GM12878 (cell line): ENCODE measurements around the gene ANKRD13D. TPM values are rescaled to one million over a fixed set of nuclear protein-coding genes. Genes with fewer than 3 reads are reported as not detected.

Experiments
- ATAC-seq: fragments of 200-7000 bp; cut with Tn5 transposase; 3 replicates; pipeline ENCODE4 v1.9.1; 2020; ENCODE audit warnings: mild to moderate bottlenecking, moderate library complexity
- BruUV-seq: library from RNA; stranded (reverse); fragments of 400-500 nt; replicated peaks from 2 replicates; lab custom pipeline; 2021; lab: Mats Ljungman, UMichigan
- CTCF ChIA-PET: fragments of 300-600 bp; sonication (Branson Sonifier 250); formaldehyde crosslinking; extraction: SDS; loops from one replicate; lab custom pipeline; 2021; ENCODE audit warnings: inconsistent platforms; lab: Yijun Ruan, JAX
- POLR2A ChIA-PET: fragments of 350-600 bp; formaldehyde crosslinking; extraction: SDS; loops from one replicate; lab custom pipeline; 2021; ENCODE audit warnings: inconsistent platforms; lab: Charles Lee
- RAD21 ChIA-PET: fragments of 300-600 bp; sonication (Branson Sonifier 250); formaldehyde crosslinking; loops from one replicate; lab custom pipeline; 2023; ENCODE audit warnings: antibody characterized with exemption; ENCODE audit not compliant: unreplicated experiment; lab: Charles Lee
- SMC1A ChIA-PET: fragments of 300-600 bp; sonication (Branson Sonifier 250); formaldehyde crosslinking; loops from one replicate; lab custom pipeline; 2023; ENCODE audit not compliant: unreplicated experiment, uncharacterized antibody; lab: Charles Lee
- DNase-seq: peaks from one replicate; pipeline ENCODE4 v3.0.0-alpha.2; 2011; ENCODE audit warnings: low read depth, low spot score
- FAIRE-seq: peaks from 3 replicates; lab custom pipeline; 2011; peaks lifted over from hg19 to GRCh38; lab: Jason Lieb, UNC
- H2AFZ ChIP-seq: 2 replicates; pipeline ENCODE4 v1.6.0; 2011; ENCODE audit warnings: low read depth, low read length, control low read depth; ENCODE audit not compliant: control insufficient read depth
- H3K27ac ChIP-seq: 2 replicates; pipeline ENCODE4 v1.5.1; 2011; ENCODE audit warnings: control low read depth; ENCODE audit not compliant: control insufficient read depth, insufficient read depth
- H3K27me3 ChIP-seq, 2 experiments: replicated peaks in 1 of 2; 2 replicates each; pipeline versions ENCODE4 v1.6.0 to v1.6.1; 2011; ENCODE audit warnings: low read length in 1 of 2; ENCODE audit not compliant: control insufficient read depth in 2 of 2, insufficient read depth in 2 of 2
- H3K36me3 ChIP-seq, 2 experiments: 2 replicates each; pipeline ENCODE4 v1.5.1; 2011; ENCODE audit warnings: low read length in 1 of 2; ENCODE audit not compliant: control insufficient read depth in 2 of 2, insufficient read depth in 2 of 2
- H3K4me1 ChIP-seq: 2 replicates; pipeline ENCODE4 v1.6.1; 2011; ENCODE audit warnings: mild to moderate bottlenecking, low read length, moderate library complexity, mixed read lengths; ENCODE audit not compliant: control insufficient read depth, insufficient read depth
- H3K4me2 ChIP-seq: 2 replicates; pipeline ENCODE4 v1.6.0; 2011; ENCODE audit warnings: control low read depth; ENCODE audit not compliant: control insufficient read depth, insufficient read depth
- H3K4me3 ChIP-seq: fragments of 200-600 bp; sonication (generic); 2 replicates; pipeline ENCODE4 v1.5.1; 2016
- H3K79me2 ChIP-seq: 2 replicates; pipeline ENCODE4 v1.6.0; 2011; ENCODE audit warnings: low read length; ENCODE audit not compliant: control insufficient read depth, insufficient read depth
- H3K9ac ChIP-seq: 2 replicates; pipeline ENCODE4 v1.8.0; 2011; ENCODE audit warnings: low read length, control low read depth, mixed read lengths; ENCODE audit not compliant: control insufficient read depth, insufficient read depth
- H3K9me3 ChIP-seq: replicated peaks from 3 replicates; pipeline ENCODE4 v1.5.1; 2011; ENCODE audit warnings: mild to moderate bottlenecking, low read length; ENCODE audit not compliant: control insufficient read depth, insufficient read depth
- H4K20me1 ChIP-seq: 2 replicates; pipeline ENCODE4 v1.6.0; 2011; ENCODE audit not compliant: control insufficient read depth, insufficient read depth
- BRCA1 ChIP-seq: IDR thresholded peaks from 2 replicates; pipeline ENCODE4 v1.6.1; 2011; ENCODE audit warnings: low read depth, low read length, improper control_type of control experiment
- EGR1 ChIP-seq, 2 experiments: IDR thresholded peaks; 1 replicate in 1 of 2; 2 replicates in 1 of 2; pipeline ENCODE4 v1.6.1; 2011 to 2012; ENCODE audit warnings: low read depth in 2 of 2, low read length in 2 of 2, borderline replicate concordance in 1 of 2, mild to moderate bottlenecking in 1 of 2, moderate library complexity in 1 of 2
- GABPA ChIP-seq: IDR thresholded peaks from 2 replicates; pipeline ENCODE4 v1.6.1; 2014; ENCODE audit warnings: antibody characterized with exemption, low read depth, mild to moderate bottlenecking, inconsistent platforms
- NFIC ChIP-seq: IDR thresholded peaks from 2 replicates; pipeline ENCODE4 v1.6.1; 2012; ENCODE audit warnings: low read depth, mild to moderate bottlenecking, inconsistent platforms, low read length, moderate library complexity
- NKRF ChIP-seq: fragments of 450-650 bp; conservative IDR thresholded peaks from 2 replicates; pipeline ENCODE4 v1.6.1; 2017; ENCODE audit warnings: mild to moderate bottlenecking, moderate library complexity
- POLR2A ChIP-seq: IDR thresholded peaks from 2 replicates; pipeline ENCODE4 v1.6.1; 2011; ENCODE audit warnings: low read depth, mild to moderate bottlenecking, low read length
- RBBP5 ChIP-seq: fragments of 200-600 bp; sonication (generic); conservative IDR thresholded peaks from 2 replicates; pipeline ENCODE4 v1.6.1; 2016
- YY1 ChIP-seq: IDR thresholded peaks from 2 replicates; pipeline ENCODE4 v1.6.1; 2011; ENCODE audit warnings: low read depth, mild to moderate bottlenecking, low read length
- ZNF622 ChIP-seq: fragments of 450-650 bp; IDR thresholded peaks from 2 replicates; pipeline ENCODE4 v1.6.1; 2017; ENCODE audit warnings: mild to moderate bottlenecking, inconsistent platforms
- WGBS: methylation state at CpG from one replicate; pipeline ENCODE4 v1.1.6; 2016; ENCODE audit warnings: low lambda C conversion rate; ENCODE audit not compliant: insufficient replicate concordance, insufficient coverage; ENCODE audit errors: missing lambda C conversion rate; 5-methylcytosine and 5-hydroxymethylcytosine counted together
- in situ Hi-C: fragments of 300-500 bp; cut with MboI; formaldehyde crosslinking; loops from 9 replicates; pipeline ENCODE4 v1.14.3; 2018; ENCODE audit warnings: mixed read lengths
- intact Hi-C: fragments of 100-400 bp; cut with micrococcal nuclease; formaldehyde crosslinking; loops from one replicate; pipeline ENCODE4 v1.14.2; 2022; ENCODE audit not compliant: unreplicated experiment
- polyA plus RNA-seq, 11 experiments: library from polyadenylated mRNA; depleted of rRNA in 4 of 11; unstranded in 6 of 11; stranded (reverse) in 5 of 11; fragments of >200 nt; fragmentation: Nextera tagmentation in 4 of 11; fragmentation: Illumina TruSeq in 1 of 11; extraction: Ambion mirVana in 4 of 11; extraction: Trizol in 1 of 11; gene quantifications; 1 replicate in 1 of 11; 2 replicates in 10 of 11; pipeline versions ENCODE4 v1.2.1 to v1.2.3, GENCODE V29; 2011 to 2016; ENCODE audit warnings: inconsistent platforms in 2 of 11, missing spikeins in 2 of 11, low read depth in 1 of 11
- total RNA-seq, 4 experiments: library from RNA; depleted of rRNA in 3 of 4; stranded (reverse); fragments of >200 nt in 3 of 4; fragmentation: Illumina TruSeq in 1 of 4; extraction: Trizol in 1 of 4; gene quantifications; 2 replicates each; pipeline versions ENCODE4 v1.2.1 to v1.2.3, GENCODE V29; 2013 to 2021
- TF ChIP-seq, protein P1 (sequence below): fragments of 450-650 bp; IDR thresholded peaks from 2 replicates; pipeline ENCODE4 v1.6.1; 2017; ENCODE audit warnings: mild to moderate bottlenecking, moderate library complexity

ANKRD13D gene
- total and polyA plus RNA-seq, 10 of the 15 experiments (the other 5 are each of a cell fraction or from before 2014, with no cell fraction given), result 2.0 to 56.2 (median 21.4) TPM

DNA sequence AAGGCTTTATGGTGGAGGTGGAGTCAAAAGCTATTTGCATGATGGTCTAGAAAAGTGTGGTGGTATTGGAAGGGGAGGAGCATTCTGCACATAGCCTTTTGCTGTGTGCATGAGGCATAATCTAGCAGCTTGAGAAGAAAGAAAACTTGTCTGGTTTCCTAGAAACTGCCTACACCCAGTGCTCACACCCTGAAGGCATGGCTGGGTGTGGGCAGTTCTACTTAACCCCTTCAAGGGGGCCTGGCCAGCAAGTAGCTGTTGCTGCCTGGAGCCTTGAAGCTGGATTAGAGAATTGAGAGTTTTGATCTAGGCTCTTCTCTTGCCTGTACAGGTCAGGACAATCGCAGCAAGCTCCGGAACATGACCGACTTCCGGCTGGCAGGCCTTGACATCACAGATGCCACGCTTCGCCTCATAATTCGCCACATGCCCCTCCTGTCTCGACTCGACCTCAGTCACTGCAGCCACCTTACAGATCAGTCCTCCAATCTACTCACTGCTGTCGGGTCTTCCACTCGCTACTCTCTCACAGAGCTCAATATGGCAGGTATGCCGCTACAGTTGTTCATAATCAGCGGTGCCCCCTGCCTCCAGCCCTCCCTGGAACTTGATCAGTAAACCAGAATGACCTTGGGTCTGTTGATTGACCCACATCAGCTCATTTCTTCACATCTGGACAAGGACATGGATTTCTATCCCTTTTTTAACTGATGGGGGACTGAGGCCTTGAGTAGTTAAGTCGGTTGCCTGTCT is 35.1 kb upstream of the ANKRD13D start:
- no peak for FAIRE-seq
- Histone ChIP-seq H3K4me1 (no peaks in the 10 kb centered on the region), H3K4me3 (no peak overlapping the region), H3K27ac (no peak overlapping the region), H4K20me1 (peaks cover 5% of the 10 kb centered on the region; the same call in 1 of the 2 replicates), H3K27me3 (no peaks in the 10 kb centered on the region), H2AFZ (no peak overlapping the region), H3K9ac (no peak overlapping the region), H3K36me3 (peaks cover 56 to 60% of the 10 kb centered on the region in 2 experiments), H3K79me2 (no peaks in the 10 kb centered on the region), H3K4me2 (no peak overlapping the region), H3K9me3 (no peaks in the 10 kb centered on the region)
- CTCF ChIA-PET, result interaction anchor here (0.7 to 4.1 kb wide), 9 partner anchors 8 to 141 kb away, joined by 3 to 30 read pairs (median 6); no protein-coding TSS in a partner anchor
- in situ Hi-C loops, result no loop called here
- 97% methylated on average over 14 of the region's 14 CpGs for WGBS
- intact Hi-C loops, result no loop called here
- RAD21 ChIA-PET, result interaction anchor here (0.9 to 1.5 kb wide), 2 partner anchors 14 to 64 kb away, joined by 3 to 6 read pairs; no protein-coding TSS in a partner anchor
- POLR2A ChIA-PET, result interaction anchor here (1.1 kb wide), 1 partner anchor 14 kb away, joined by 4 read pairs; no protein-coding TSS in a partner anchor
- SMC1A ChIA-PET, result interaction anchor here (1.5 to 2.7 kb wide), 2 partner anchors 8 to 14 kb away, joined by 5 to 12 read pairs; no protein-coding TSS in a partner anchor
- BruUV-seq, result no TSS peak
- TF ChIP-seq NFIC (no peak), ZNF622 (no peak), POLR2A (0 out of 2 replicates have a peak, but pooled peaks have one; percentile 15), BRCA1 (no peak)
- DNase-seq, result no peak
- ATAC-seq, result no peak

GRCh38 chr11:67254798-67255197 is 34.3 kb upstream of the ANKRD13D start:
- Histone ChIP-seq H3K9ac (no peak overlapping the region), H3K27me3 (no peaks in the 10 kb centered on the region), H4K20me1 (peaks cover 5% of the 10 kb centered on the region; the same call in 1 of the 2 replicates), H3K9me3 (no peaks in the 10 kb centered on the region), H3K36me3 (peaks cover 51 to 54% of the 10 kb centered on the region in 2 experiments), H3K79me2 (no peaks in the 10 kb centered on the region), H3K27ac (no peak overlapping the region), H3K4me3 (no peak overlapping the region), H3K4me1 (no peaks in the 10 kb centered on the region), H2AFZ (no peak overlapping the region), H3K4me2 (no peak overlapping the region)
- SMC1A ChIA-PET, result interaction anchor here (1.5 to 2.7 kb wide), 2 partner anchors 7 to 15 kb away, joined by 5 to 12 read pairs; no protein-coding TSS in a partner anchor
- no peak for FAIRE-seq
- CTCF ChIA-PET, result interaction anchor here (0.8 to 4.1 kb wide), 5 partner anchors 8 to 63 kb away, joined by 3 to 30 read pairs (median 4); no protein-coding TSS in a partner anchor
- in situ Hi-C loops, result no loop called here
- BruUV-seq, result no TSS peak
- intact Hi-C loops, result no loop called here
- no peak for ATAC-seq
- RAD21 ChIA-PET, result interaction anchor here (0.9 kb wide), 1 partner anchor 63 kb away, joined by 3 read pairs; no protein-coding TSS in a partner anchor
- 90% methylated on average over 15 of the region's 15 CpGs for WGBS
- no peak for DNase-seq
- POLR2A ChIA-PET, result no interaction called here
- TF ChIP-seq RBBP5, result no peak
- TF ChIP-seq EGR1 (IDR thresholded peaks at IDR 0.05; ENCODE audit: borderline replicate concordance in 1 of 2, low read depth in 2 of 2, low read length in 2 of 2), result no peak
- TF ChIP-seq YY1, result no peak
- TF ChIP-seq, protein P1, sequence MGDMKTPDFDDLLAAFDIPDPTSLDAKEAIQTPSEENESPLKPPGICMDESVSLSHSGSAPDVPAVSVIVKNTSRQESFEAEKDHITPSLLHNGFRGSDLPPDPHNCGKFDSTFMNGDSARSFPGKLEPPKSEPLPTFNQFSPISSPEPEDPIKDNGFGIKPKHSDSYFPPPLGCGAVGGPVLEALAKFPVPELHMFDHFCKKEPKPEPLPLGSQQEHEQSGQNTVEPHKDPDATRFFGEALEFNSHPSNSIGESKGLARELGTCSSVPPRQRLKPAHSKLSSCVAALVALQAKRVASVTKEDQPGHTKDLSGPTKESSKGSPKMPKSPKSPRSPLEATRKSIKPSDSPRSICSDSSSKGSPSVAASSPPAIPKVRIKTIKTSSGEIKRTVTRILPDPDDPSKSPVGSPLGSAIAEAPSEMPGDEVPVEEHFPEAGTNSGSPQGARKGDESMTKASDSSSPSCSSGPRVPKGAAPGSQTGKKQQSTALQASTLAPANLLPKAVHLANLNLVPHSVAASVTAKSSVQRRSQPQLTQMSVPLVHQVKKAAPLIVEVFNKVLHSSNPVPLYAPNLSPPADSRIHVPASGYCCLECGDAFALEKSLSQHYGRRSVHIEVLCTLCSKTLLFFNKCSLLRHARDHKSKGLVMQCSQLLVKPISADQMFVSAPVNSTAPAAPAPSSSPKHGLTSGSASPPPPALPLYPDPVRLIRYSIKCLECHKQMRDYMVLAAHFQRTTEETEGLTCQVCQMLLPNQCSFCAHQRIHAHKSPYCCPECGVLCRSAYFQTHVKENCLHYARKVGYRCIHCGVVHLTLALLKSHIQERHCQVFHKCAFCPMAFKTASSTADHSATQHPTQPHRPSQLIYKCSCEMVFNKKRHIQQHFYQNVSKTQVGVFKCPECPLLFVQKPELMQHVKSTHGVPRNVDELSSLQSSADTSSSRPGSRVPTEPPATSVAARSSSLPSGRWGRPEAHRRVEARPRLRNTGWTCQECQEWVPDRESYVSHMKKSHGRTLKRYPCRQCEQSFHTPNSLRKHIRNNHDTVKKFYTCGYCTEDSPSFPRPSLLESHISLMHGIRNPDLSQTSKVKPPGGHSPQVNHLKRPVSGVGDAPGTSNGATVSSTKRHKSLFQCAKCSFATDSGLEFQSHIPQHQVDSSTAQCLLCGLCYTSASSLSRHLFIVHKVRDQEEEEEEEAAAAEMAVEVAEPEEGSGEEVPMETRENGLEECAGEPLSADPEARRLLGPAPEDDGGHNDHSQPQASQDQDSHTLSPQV, result no peak
- TF ChIP-seq GABPA, result no peak
- TF ChIP-seq NKRF, result no peak
